Activated naive CD8-positive, alpha-beta T cell (primary cell): Measurements from ENCODE around the gene GFRA1.

ENCODE experiments used
- H3K27ac Mint-ChIP-seq: one replicate; pipeline ENCODE4 v1.8.0; 2021; ENCODE audit warnings: mixed read lengths
- H3K27me3 Mint-ChIP-seq: one replicate; pipeline ENCODE4 v1.8.0; 2021; ENCODE audit warnings: mixed read lengths
- H3K36me3 Mint-ChIP-seq: one replicate; pipeline ENCODE4 v1.8.0; 2021; ENCODE audit warnings: mixed read lengths
- H3K4me1 Mint-ChIP-seq: one replicate; pipeline ENCODE4 v1.8.0; 2021; ENCODE audit warnings: low read depth, mixed read lengths
- H3K4me3 Mint-ChIP-seq: one replicate; pipeline ENCODE4 v1.8.0; 2021; ENCODE audit warnings: mild to moderate bottlenecking, mixed read lengths
- H3K9me3 Mint-ChIP-seq: one replicate; pipeline ENCODE4 v1.8.0; 2021; ENCODE audit warnings: low read depth, mixed read lengths

The GFRA1 gene

GRCh38 chr10:116154651-116155050 lies 118.4 kb downstream of the GFRA1 start:
- no peaks in the 10 kb centered on the region for H3K4me1 Mint-ChIP-seq
- no peaks in the 10 kb centered on the region for H3K9me3 Mint-ChIP-seq
- H3K36me3 Mint-ChIP-seq: no peaks in the 10 kb centered on the region
- H3K27me3 Mint-ChIP-seq: peaks cover 3% of the 10 kb centered on the region
- H3K4me3 Mint-ChIP-seq: no peak overlapping the region
- H3K27ac Mint-ChIP-seq: no peak overlapping the region

- Mint-ChIP-seq H3K27ac (no peak overlapping the region), H3K4me3 (no peak overlapping the region)
Measured at GRCh38 chr10:116151076-116151475, 121.9 kb downstream of the GFRA1 start.

GRCh38 chr10:116150606-116151005 lies 122.4 kb downstream of the GFRA1 start:
- H3K27ac Mint-ChIP-seq: no peak overlapping the region
- H3K4me1 Mint-ChIP-seq: peaks cover 11% of the 10 kb centered on the region
- H3K27me3 Mint-ChIP-seq: peaks cover 3% of the 10 kb centered on the region
- H3K36me3 Mint-ChIP-seq: no peaks in the 10 kb centered on the region
- no peak overlapping the region for H3K4me3 Mint-ChIP-seq
- H3K9me3 Mint-ChIP-seq: no peaks in the 10 kb centered on the region

More at GRCh38 chr10:116151076-116151475, 121.9 kb downstream of the GFRA1 start:
- Mint-ChIP-seq H3K27me3 (peaks cover 3% of the 10 kb centered on the region), H3K9me3 (no peaks in the 10 kb centered on the region), H3K36me3 (no peaks in the 10 kb centered on the region), H3K4me1 (peaks cover 11% of the 10 kb centered on the region)

DNA sequence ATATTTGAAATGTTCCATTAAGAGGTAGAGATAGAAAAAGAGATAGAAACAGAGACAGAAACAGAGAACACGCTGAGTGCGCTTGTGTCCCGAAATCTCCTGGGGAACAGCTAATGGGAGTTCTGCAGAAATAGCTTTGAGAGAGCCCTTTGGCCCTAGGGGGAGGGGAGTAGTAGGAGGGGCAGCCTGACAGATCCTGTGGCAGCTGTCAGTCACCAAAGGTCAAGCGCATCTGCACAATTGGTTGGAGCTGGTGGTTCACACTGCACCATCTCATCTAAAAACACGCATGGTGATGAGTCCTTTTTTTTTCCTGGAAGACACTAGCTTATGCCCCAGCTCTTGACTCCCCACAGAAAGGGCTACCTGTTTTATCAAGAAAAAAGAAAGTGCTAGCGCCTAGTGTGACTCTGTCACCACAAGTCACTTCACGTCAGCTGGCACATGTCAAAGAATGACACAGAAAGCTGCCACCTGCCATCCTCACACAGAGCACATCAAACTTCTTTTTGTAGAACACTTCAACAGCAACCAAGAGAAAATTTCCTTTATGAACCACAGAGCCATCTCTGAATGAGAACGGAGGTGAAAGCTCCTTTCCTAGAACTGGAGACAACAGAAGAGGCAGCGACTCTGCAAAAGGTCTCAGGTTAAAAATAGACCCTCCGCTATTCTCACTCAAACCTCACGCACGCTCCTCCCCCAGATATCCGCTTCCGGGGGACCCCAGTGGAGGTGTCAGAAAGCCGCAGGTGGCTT lies 125.7 kb downstream of the GFRA1 start:
- no peaks in the 10 kb centered on the region for H3K36me3 Mint-ChIP-seq
- H3K9me3 Mint-ChIP-seq: no peaks in the 10 kb centered on the region
- peak overlapping the region; percentile 72 for H3K27ac Mint-ChIP-seq
- H3K4me1 Mint-ChIP-seq: peaks cover 11% of the 10 kb centered on the region
- H3K27me3 Mint-ChIP-seq: peaks cover 3% of the 10 kb centered on the region
- peak overlapping the region; percentile 64 for H3K4me3 Mint-ChIP-seq

DNA sequence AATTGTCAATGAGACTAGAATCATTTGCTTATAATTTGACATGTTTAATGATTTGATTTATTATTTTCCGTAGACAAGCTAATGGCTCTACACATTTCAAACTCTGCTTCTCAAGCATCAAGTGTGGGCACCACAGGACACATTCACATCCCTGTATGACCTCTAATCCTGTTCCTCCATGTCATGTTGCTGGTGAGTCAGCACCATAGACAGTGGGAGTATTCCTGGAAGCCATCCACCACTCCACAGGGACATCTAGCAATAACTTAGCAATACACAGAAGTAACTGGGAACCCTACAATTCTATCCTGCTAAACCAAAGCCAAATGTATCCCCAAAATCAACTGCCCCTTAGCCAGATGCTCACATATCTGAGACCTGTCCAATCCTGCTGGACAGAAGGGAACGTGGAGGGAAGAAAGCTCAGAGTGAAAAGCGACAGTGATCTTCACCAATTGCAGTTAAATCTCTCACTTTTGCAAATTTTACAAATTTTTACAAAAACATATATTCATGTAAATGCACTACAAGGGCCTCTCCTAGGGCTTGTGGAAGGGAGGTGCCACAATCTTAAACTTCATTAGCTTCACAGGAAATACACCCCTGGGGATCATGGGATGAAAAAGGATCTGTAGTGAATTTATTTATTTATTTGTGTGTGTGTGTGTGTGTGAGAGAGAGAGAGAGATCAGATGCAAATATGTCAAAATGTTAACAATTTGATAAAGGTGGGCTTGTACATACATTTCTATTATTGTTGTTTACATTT lies 126.5 kb downstream of the GFRA1 start:
- H3K27ac Mint-ChIP-seq: no peak overlapping the region
- H3K4me1 Mint-ChIP-seq: peaks cover 11% of the 10 kb centered on the region
- H3K9me3 Mint-ChIP-seq: no peaks in the 10 kb centered on the region
- H3K4me3 Mint-ChIP-seq: peak overlapping the region; percentile 64
- H3K27me3 Mint-ChIP-seq: no peaks in the 10 kb centered on the region
- no peaks in the 10 kb centered on the region for H3K36me3 Mint-ChIP-seq

- Mint-ChIP-seq H3K9me3 (no peaks in the 10 kb centered on the region), H3K36me3 (no peaks in the 10 kb centered on the region), H3K27ac (no peak overlapping the region), H3K27me3 (peaks cover 2% of the 10 kb centered on the region), H3K4me3 (no peak overlapping the region), H3K4me1 (peaks cover 11% of the 10 kb centered on the region)
Measured at GRCh38 chr10:116143673-116144222, 129.3 kb downstream of the GFRA1 start.

DNA sequence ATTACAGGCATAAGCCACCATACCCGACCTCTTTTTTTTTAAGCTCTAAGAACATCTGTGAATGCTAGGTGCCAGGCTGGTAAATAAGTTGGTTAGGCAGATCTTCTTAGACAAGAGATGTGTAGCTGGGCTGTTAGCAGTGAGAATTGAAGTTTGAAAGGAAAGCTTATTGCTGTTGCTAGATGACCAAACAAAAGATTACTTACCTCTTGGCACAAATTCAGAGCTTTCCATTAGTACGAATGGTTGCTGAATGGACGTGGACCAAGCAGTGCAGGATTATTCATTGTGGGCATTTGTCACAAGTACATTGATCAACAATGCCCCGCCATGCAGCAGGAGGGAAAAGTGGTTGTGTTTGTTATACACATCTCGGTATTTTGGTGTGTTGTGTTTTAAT lies 131.2 kb downstream of the GFRA1 start:
- peaks cover 4% of the 10 kb centered on the region for H3K4me1 Mint-ChIP-seq
- H3K27ac Mint-ChIP-seq: no peak overlapping the region
- H3K4me3 Mint-ChIP-seq: no peak overlapping the region
- no peaks in the 10 kb centered on the region for H3K36me3 Mint-ChIP-seq
- H3K27me3 Mint-ChIP-seq: peaks cover 2% of the 10 kb centered on the region
- H3K9me3 Mint-ChIP-seq: no peaks in the 10 kb centered on the region

DNA sequence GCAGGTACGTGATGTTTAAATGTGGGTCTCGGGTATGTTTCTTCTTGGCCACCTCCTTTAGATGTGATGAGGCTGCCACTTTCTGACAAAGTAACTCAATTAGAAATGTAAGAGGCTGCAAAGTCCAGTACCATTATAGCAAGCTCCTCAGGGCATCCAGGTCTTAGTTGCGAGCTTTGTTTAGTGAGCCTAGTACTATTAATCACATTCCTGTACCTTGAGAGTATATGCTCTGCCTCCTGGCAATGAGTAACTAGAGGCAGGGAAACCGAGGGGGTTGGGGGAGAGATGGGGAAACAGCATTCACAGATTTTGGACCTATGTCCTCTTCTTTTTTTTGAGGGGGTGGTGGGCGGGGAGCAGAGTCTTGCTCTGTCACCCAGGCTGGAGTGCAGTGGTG lies 131.8 kb downstream of the GFRA1 start:
- H3K9me3 Mint-ChIP-seq: no peaks in the 10 kb centered on the region
- H3K4me3 Mint-ChIP-seq: no peak overlapping the region
- no peaks in the 10 kb centered on the region for H3K4me1 Mint-ChIP-seq
- no peak overlapping the region for H3K27ac Mint-ChIP-seq
- H3K27me3 Mint-ChIP-seq: peaks cover 2% of the 10 kb centered on the region
- H3K36me3 Mint-ChIP-seq: no peaks in the 10 kb centered on the region

- H3K36me3 Mint-ChIP-seq: no peaks in the 10 kb centered on the region
- H3K4me1 Mint-ChIP-seq: no peaks in the 10 kb centered on the region
- no peak overlapping the region for H3K4me3 Mint-ChIP-seq
- H3K27me3 Mint-ChIP-seq: peaks cover 2% of the 10 kb centered on the region
- no peaks in the 10 kb centered on the region for H3K9me3 Mint-ChIP-seq
- H3K27ac Mint-ChIP-seq: no peak overlapping the region
Measured at GRCh38 chr10:116139886-116140285, 133.1 kb downstream of the GFRA1 start.

GRCh38 chr10:116138897-116139296 lies 134.1 kb downstream of the GFRA1 start:
- H3K27ac Mint-ChIP-seq: no peak overlapping the region
- H3K4me1 Mint-ChIP-seq: no peaks in the 10 kb centered on the region
- H3K9me3 Mint-ChIP-seq: no peaks in the 10 kb centered on the region
- no peak overlapping the region for H3K4me3 Mint-ChIP-seq
- no peaks in the 10 kb centered on the region for H3K36me3 Mint-ChIP-seq
- peaks cover 2% of the 10 kb centered on the region for H3K27me3 Mint-ChIP-seq

DNA sequence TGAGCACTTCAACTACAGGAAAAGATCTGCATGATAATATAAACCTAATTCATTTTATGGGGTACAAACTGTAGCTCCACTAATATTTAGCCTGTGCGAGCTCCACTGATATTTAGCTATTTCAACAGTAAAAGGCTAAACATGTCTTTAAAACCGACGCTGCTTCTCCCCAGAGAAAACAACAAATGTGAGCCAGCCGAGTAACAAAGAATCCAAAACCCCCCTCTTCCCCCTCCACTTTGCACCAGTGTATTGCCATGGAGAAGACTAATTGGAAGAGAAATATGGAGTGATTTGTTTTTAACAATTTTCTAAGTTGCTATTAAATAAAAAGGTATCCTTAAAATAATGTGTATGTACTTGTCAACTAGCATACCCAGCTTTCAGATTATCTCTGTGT lies 136.7 kb downstream of the GFRA1 start:
- Mint-ChIP-seq H3K27me3 (peaks cover 2% of the 10 kb centered on the region), H3K4me1 (no peaks in the 10 kb centered on the region), H3K9me3 (no peaks in the 10 kb centered on the region), H3K4me3 (no peak overlapping the region), H3K36me3 (no peaks in the 10 kb centered on the region), H3K27ac (no peak overlapping the region)

- Mint-ChIP-seq H3K27ac (no peak overlapping the region), H3K27me3 (no peaks in the 10 kb centered on the region), H3K9me3 (no peaks in the 10 kb centered on the region), H3K4me3 (no peak overlapping the region), H3K4me1 (no peaks in the 10 kb centered on the region), H3K36me3 (no peaks in the 10 kb centered on the region)
Measured at GRCh38 chr10:116134322-116134721, 138.7 kb downstream of the GFRA1 start.

DNA sequence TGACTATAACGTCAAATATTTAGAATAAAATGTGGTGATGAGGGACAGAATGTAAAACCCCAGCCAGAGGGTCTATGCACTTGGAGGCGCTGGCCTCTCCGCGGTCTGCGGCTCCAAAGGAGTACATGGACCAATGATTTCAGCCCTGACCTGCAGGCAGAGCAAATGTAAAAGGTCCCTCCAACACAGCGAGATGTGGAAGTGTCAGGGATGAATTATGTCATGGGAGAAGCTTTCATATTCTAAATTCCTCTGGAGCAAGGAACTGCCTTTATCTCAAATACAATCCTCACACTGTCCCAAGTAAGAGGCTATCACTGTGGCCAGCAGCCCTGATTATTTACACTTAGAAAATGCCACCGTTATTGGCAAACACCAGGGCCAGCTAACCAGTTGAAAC lies 139.4 kb downstream of the GFRA1 start:
- no peaks in the 10 kb centered on the region for H3K4me1 Mint-ChIP-seq
- no peaks in the 10 kb centered on the region for H3K27me3 Mint-ChIP-seq
- no peaks in the 10 kb centered on the region for H3K9me3 Mint-ChIP-seq
- no peaks in the 10 kb centered on the region for H3K36me3 Mint-ChIP-seq
- H3K4me3 Mint-ChIP-seq: no peak overlapping the region
- H3K27ac Mint-ChIP-seq: no peak overlapping the region

DNA sequence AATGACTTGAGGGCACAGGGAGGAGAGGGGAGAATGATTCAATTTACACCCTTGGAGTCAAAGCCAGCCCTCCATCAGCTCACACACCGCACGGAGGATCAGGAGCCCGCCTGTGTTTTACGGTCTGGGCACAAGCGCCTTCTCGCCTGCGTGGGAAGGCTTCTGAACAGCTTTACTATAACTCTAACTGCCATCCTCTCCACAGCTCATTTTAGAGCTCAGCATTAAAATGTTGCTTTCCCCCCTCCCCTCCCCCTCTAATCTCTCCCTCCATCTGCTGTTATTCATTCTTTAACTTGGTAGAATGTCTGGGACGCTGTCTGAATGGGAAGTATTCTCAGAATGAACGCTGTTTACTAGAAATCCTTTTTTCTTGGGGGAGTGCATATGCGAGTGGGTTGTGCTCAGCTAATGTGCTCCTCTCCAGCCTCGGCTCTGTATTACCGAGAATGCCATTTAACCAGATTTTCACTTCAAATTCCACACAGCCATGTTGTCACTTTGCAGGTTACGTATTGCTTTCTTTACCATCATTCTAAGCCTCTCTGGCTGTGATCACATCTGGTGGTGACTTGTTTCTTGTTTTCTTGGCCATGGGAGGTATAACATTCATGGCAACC lies 140.1 kb downstream of the GFRA1 start:
- no peaks in the 10 kb centered on the region for H3K9me3 Mint-ChIP-seq
- no peaks in the 10 kb centered on the region for H3K4me1 Mint-ChIP-seq
- no peak overlapping the region for H3K27ac Mint-ChIP-seq
- H3K27me3 Mint-ChIP-seq: no peaks in the 10 kb centered on the region
- no peak overlapping the region for H3K4me3 Mint-ChIP-seq
- H3K36me3 Mint-ChIP-seq: no peaks in the 10 kb centered on the region

GRCh38 chr10:116130006-116130405 lies 143.0 kb downstream of the GFRA1 start:
- Mint-ChIP-seq H3K4me3 (no peak overlapping the region), H3K4me1 (no peaks in the 10 kb centered on the region), H3K9me3 (no peaks in the 10 kb centered on the region), H3K36me3 (no peaks in the 10 kb centered on the region), H3K27ac (no peak overlapping the region), H3K27me3 (no peaks in the 10 kb centered on the region)
